ENCODE results near the gene FOXL1. TPM values are rescaled to one million over a fixed set of nuclear protein-coding genes. Genes with fewer than 3 reads are reported as not detected.

The FOXL1 gene
- total RNA-seq, 1 experiment from 2014 or later, result 9.3 TPM

GRCh38 chr16:86597126-86597879, 19.0 kb downstream of the FOXL1 start:
- DNase-seq (ENCODE audit: low read depth, low spot score) (no peak), ATAC-seq (no peak)
- Histone ChIP-seq H3K4me1 (ENCODE audit: control insufficient read depth, insufficient read depth, low read length) (no peaks in the 10 kb centered on the region), H3K9me3 (ENCODE audit: control insufficient read depth, insufficient read depth, low read depth, low read length) (no peaks in the 10 kb centered on the region), H3K27me3 (ENCODE audit: control insufficient read depth, insufficient read depth, low read length) (no peaks in the 10 kb centered on the region), H3K36me3 (ENCODE audit: control insufficient read depth, insufficient read depth, low read length) (no peaks in the 10 kb centered on the region), H3K4me3 (ENCODE audit: low read depth in 2 of 2, low read length in 2 of 2) (no peak overlapping the region), H3K27ac (ENCODE audit: low read length) (no peak overlapping the region)
- no TSS peak for BruUV-seq (replicated peaks)
- intact Hi-C loops (cut with micrococcal nuclease; ENCODE audit: unreplicated experiment) (no loop called here), in situ Hi-C loops (cut with HindIII; ENCODE audit: low pct_unique_long_range_greater_than_20kb, low sequenced_read_pairs) (no loop called here)
- CTCF ChIA-PET, result no interaction called here
- no peak for TF ChIP-seq CTCF (IDR thresholded peaks at IDR 0.05)
- TF ChIP-seq POLR2AphosphoS5 (IDR thresholded peaks at IDR 0.05; ENCODE audit: low read depth, low read length), result no peak
- POLR2A ChIA-PET, result no interaction called here

GRCh38 chr16:86597880-86598606, 19.7 kb downstream of the FOXL1 start:
- H3K27ac ChIP-seq (ENCODE audit: low read length), result no peak overlapping the region
- no peak for TF ChIP-seq REST (IDR thresholded peaks at IDR 0.05; ENCODE audit: insufficient read depth in 1 of 2, low read depth in 2 of 2, low read length in 1 of 2)
- no peak for TF ChIP-seq SIN3A (IDR thresholded peaks at IDR 0.05; ENCODE audit: borderline replicate concordance, insufficient read depth, low read depth, low read length)
- no peak for TF ChIP-seq POLR2AphosphoS5 (IDR thresholded peaks at IDR 0.05; ENCODE audit: low read depth, low read length)
- TF ChIP-seq TCF7L2 (IDR thresholded peaks at IDR 0.05; ENCODE audit: low read depth, low read length), result no peak
- no peak for TF ChIP-seq CTCF (IDR thresholded peaks at IDR 0.05)
- no TSS peak for BruUV-seq (replicated peaks)

More at GRCh38 chr16:86597880-86598606, 19.7 kb downstream of the FOXL1 start:
- ATAC-seq, result no peak
- POLR2A ChIA-PET, result no interaction called here
- no peaks in the 10 kb centered on the region for H3K36me3 ChIP-seq (ENCODE audit: control insufficient read depth, insufficient read depth, low read length)
- H3K9me3 ChIP-seq (ENCODE audit: control insufficient read depth, insufficient read depth, low read depth, low read length), result no peaks in the 10 kb centered on the region
- no peaks in the 10 kb centered on the region for H3K27me3 ChIP-seq (ENCODE audit: control insufficient read depth, insufficient read depth, low read length)
- in situ Hi-C loops (cut with HindIII; ENCODE audit: low pct_unique_long_range_greater_than_20kb, low sequenced_read_pairs) (no loop called here), intact Hi-C loops (cut with micrococcal nuclease; ENCODE audit: unreplicated experiment) (no loop called here)
- no peak overlapping the region for H3K4me3 ChIP-seq (ENCODE audit: low read depth in 2 of 2, low read length in 2 of 2)
- H3K4me1 ChIP-seq (ENCODE audit: control insufficient read depth, insufficient read depth, low read length), result no peaks in the 10 kb centered on the region
- DNase-seq (ENCODE audit: low read depth, low spot score), result no peak
- CTCF ChIA-PET, result no interaction called here
